Stimulated activated CD8-positive, alpha-beta memory T cell treated with anti-CD3 and anti-CD28 coated beads, Interleukin-7, amount 100 ng/mL, for 24 hours (primary cell): Measurements from ENCODE around the gene UNC93A.
"Not testable (repeated sequence)": the region's sequence is repeated elsewhere in the genome, so short reads cannot be mapped to it uniquely, and the experiment has no call there.

Source experiments
- DNase-seq: peaks from one replicate; pipeline ENCODE4 v3.0.0-alpha.2; 2020; ENCODE audit warnings: low read depth

The UNC93A gene

GRCh38 chr6:167290786-167291622, at the start of gene UNC93A:
Gene UNC93A (plus strand): TSS chr6:167291315. CDS start chr6:167291490, 175 bp downstream.
- no peak for DNase-seq

GRCh38 chr6:167241321-167242134, 49.6 kb upstream of the UNC93A start:
- not testable (repeated sequence) for DNase-seq

GRCh38 chr6:167242135-167242506, 49.0 kb upstream of the UNC93A start:
- not testable (repeated sequence) for DNase-seq

GRCh38 chr6:167242511-167243051, 48.5 kb upstream of the UNC93A start:
- DNase-seq: not testable (repeated sequence)

- no peak for DNase-seq
Measured at GRCh38 chr6:167244064-167244960, 46.8 kb upstream of the UNC93A start.

- no peak for DNase-seq
Measured at GRCh38 chr6:167244991-167245390, 46.1 kb upstream of the UNC93A start.

- DNase-seq: no peak
Measured at GRCh38 chr6:167245591-167245990, 45.5 kb upstream of the UNC93A start.

- no peak for DNase-seq
Measured at GRCh38 chr6:167247814-167248595, 43.1 kb upstream of the UNC93A start.

GRCh38 chr6:167248878-167249455, 42.1 kb upstream of the UNC93A start:
- DNase-seq: not testable (repeated sequence)

- DNase-seq: no peak
Measured at GRCh38 chr6:167252271-167252670, 38.8 kb upstream of the UNC93A start.

- DNase-seq: no peak
Measured at GRCh38 chr6:167255918-167256553, 35.1 kb upstream of the UNC93A start.

GRCh38 chr6:167258646-167259045, 32.5 kb upstream of the UNC93A start:
- DNase-seq: no peak

GRCh38 chr6:167266057-167266829, 24.9 kb upstream of the UNC93A start:
- not testable (repeated sequence) for DNase-seq

GRCh38 chr6:167266830-167267555, 24.1 kb upstream of the UNC93A start:
- DNase-seq: no peak

GRCh38 chr6:167267556-167267898, 23.6 kb upstream of the UNC93A start:
- not testable (repeated sequence) for DNase-seq

GRCh38 chr6:167267921-167268401, 23.2 kb upstream of the UNC93A start:
- DNase-seq: no peak

- no peak for DNase-seq
Measured at GRCh38 chr6:167268683-167269280, 22.3 kb upstream of the UNC93A start.
